ENCODE data around the gene CDIP1. TPM values are rescaled to one million over a fixed set of nuclear protein-coding genes. Genes with fewer than 3 reads are reported as not detected.

CDIP1 gene
- total and polyA plus RNA-seq, 9 of the 15 experiments (the other 6 are each of a cell fraction or from before 2014, with no cell fraction given), result 0.29 TPM; not detected in 8

GRCh38 chr16:4468972-4469371, 69.6 kb downstream of the CDIP1 start:
- no peak overlapping the region for H3K27ac ChIP-seq (ENCODE audit: extremely low read depth, low read depth, low read length)
- H3K9ac ChIP-seq (ENCODE audit: insufficient read depth in 1 of 2, low read depth in 2 of 2, low read length in 2 of 2), result peak overlapping the region in 1 of 2 experiments; percentile 3; a peak in 1 of 4 replicates
- no peak overlapping the region for H3K4me3 ChIP-seq
- no peak overlapping the region for H2AFZ ChIP-seq (ENCODE audit: low read depth, low read length)
- ChIA-PET POLR2A (interaction anchor here (0.7 to 6.6 kb wide), 2 partner anchors 8 to 105 kb away, joined by 3 to 59 read pairs; no protein-coding TSS in a partner anchor), CTCF (ENCODE audit: low intra/inter-chr PET ratio) (no interaction called here)
- no peak for FAIRE-seq
- no peaks in the 10 kb centered on the region for H3K27me3 ChIP-seq (ENCODE audit: control insufficient read depth in 2 of 2, insufficient read depth in 2 of 2, low read length in 2 of 2)
- no peaks in the 10 kb centered on the region for H3K9me1 ChIP-seq (ENCODE audit: control insufficient read depth, insufficient read depth, low read length)
- no peak for DNase-seq (ENCODE audit: extremely low read depth in 1 of 4, low spot score in 3 of 4)
- BruUV-seq (replicated peaks), result no TSS peak
- H3K79me2 ChIP-seq (ENCODE audit: control insufficient read depth, insufficient read depth, low read length), result peaks cover 21% of the 10 kb centered on the region
- peaks cover 58% of the 10 kb centered on the region; the same call in 2 of the 3 replicates for H3K36me3 ChIP-seq (ENCODE audit: control insufficient read depth, insufficient read depth, low read length)
- H3K4me2 ChIP-seq (ENCODE audit: insufficient read depth, low read length), result no peak overlapping the region
- TF ChIP-seq THRA (IDR thresholded peaks at IDR 0.05) (no peak), POLR2AphosphoS5 (IDR thresholded peaks at IDR 0.05; ENCODE audit: control insufficient read depth, insufficient read depth, low read depth, low read length) (0 out of 2 replicates have a peak, but pooled peaks have one; percentile 8), RBFOX2 (IDR thresholded peaks at IDR 0.05; ENCODE audit: low read depth, low read length) (peak; percentile 46; the same call in 1 of the 2 replicates), POLR2G (IDR thresholded peaks at IDR 0.05; ENCODE audit: low read depth, low read length) (0 out of 2 replicates have a peak, but pooled peaks have one; percentile 21), HCFC1 (IDR thresholded peaks at IDR 0.05; ENCODE audit: low read depth, low read length) (no peak), LEF1 (IDR thresholded peaks at IDR 0.05) (no peak), USF1 (CRISPR knock-in tag; IDR thresholded peaks at IDR 0.05) (no peak), JUN (IDR thresholded peaks at IDR 0.05; ENCODE audit: borderline replicate concordance, low read depth, low read length) (no peak), JUN (CRISPR knock-in tag; IDR thresholded peaks at IDR 0.05; ENCODE audit: borderline replicate concordance) (no peak)
- H4K20me1 ChIP-seq (replicated peaks; ENCODE audit: control insufficient read depth, insufficient read depth, low read length), result no peaks in the 10 kb centered on the region
- intact Hi-C loops (cut with micrococcal nuclease), result no loop called here
- no peaks in the 10 kb centered on the region for H3K9me3 ChIP-seq (replicated peaks; ENCODE audit: control insufficient read depth, insufficient read depth, low read depth, low read length)
- ATAC-seq, result no peak
- H3K4me1 ChIP-seq (replicated peaks in 1 of 2; ENCODE audit: control insufficient read depth in 2 of 2, insufficient read depth in 2 of 2, low read length in 2 of 2), result peaks cover 3 to 12% of the 10 kb centered on the region in 2 experiments; a peak in 3 of 5 replicates
- in situ Hi-C loops (cut with MboI), result no loop called here
- WGBS (ENCODE audit: insufficient coverage, low coverage, missing lambda C conversion rate), result 98% methylated on average over 6 of the region's 10 CpGs
